Measurements from ENCODE around the gene FCN2.

DNA sequence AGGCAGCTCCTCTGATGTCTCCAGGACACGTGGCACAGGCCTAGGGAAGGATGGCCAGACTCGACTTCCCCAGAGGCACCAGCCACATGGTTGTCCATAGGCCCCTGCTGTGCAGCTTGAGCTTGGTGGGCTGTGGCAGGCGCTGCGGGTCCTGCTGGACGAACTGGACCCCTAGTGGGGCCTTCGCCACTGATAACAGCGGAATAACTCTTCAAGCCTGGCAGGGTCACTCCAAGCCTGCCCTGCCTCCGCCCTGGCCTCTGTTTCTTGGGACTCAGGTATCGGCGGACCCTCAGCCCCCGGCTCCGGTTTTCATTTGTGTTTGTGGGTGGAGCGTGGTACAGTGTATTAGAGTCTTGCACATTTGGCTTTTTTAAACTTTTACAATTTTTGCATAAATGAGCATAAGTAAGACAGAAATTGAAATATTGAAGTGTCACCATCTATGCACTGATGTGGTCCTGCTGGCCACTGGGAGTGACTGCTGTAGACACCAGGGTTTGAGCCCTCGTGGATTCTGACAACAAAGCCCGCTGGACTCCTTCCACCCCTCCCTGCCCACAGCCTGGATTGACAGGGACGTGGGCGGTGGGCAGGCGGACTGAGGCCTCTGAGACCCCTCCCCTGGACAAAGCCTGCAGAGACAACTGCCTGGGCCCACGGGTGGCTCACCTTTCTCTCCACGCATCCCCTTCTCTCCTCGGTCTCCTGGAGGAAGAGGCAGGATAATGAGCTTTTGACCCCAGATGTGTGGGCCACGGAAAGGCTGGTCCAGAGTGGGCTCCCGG, 33.3 kb downstream of the FCN2 start:
- TF ChIP-seq, protein P1, sequence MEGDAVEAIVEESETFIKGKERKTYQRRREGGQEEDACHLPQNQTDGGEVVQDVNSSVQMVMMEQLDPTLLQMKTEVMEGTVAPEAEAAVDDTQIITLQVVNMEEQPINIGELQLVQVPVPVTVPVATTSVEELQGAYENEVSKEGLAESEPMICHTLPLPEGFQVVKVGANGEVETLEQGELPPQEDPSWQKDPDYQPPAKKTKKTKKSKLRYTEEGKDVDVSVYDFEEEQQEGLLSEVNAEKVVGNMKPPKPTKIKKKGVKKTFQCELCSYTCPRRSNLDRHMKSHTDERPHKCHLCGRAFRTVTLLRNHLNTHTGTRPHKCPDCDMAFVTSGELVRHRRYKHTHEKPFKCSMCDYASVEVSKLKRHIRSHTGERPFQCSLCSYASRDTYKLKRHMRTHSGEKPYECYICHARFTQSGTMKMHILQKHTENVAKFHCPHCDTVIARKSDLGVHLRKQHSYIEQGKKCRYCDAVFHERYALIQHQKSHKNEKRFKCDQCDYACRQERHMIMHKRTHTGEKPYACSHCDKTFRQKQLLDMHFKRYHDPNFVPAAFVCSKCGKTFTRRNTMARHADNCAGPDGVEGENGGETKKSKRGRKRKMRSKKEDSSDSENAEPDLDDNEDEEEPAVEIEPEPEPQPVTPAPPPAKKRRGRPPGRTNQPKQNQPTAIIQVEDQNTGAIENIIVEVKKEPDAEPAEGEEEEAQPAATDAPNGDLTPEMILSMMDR (optimal IDR thresholded peaks at IDR 0.05 in 1 of 3, IDR thresholded peaks at IDR 0.05 in 1 of 3, conservative IDR thresholded peaks at IDR 0.05 in 1 of 3; ENCODE audit: extremely low read depth in 1 of 3, insufficient read depth in 2 of 3, low read length in 3 of 3), result no peak
- no peak for TF ChIP-seq EZH2 (IDR thresholded peaks at IDR 0.05; ENCODE audit: low read length)

Measured in keratinocyte (primary cell).